Dedifferentiated amniotic fluid mesenchymal stem cell (primary cell): ENCODE results near the gene MAGI1.

ENCODE experiments used
- DNase-seq: peaks from one replicate; pipeline ENCODE4 v3.0.0-alpha.2; 2016; ENCODE audit errors: extremely low spot score

Gene MAGI1

GRCh38 chr3:65432388-65433003, 606.2 kb downstream of the MAGI1 start:
- no peak for DNase-seq

- DNase-seq: no peak
These were observed 612.8 kb downstream of the MAGI1 start for GRCh38 chr3:65425880-65426279.

DNA sequence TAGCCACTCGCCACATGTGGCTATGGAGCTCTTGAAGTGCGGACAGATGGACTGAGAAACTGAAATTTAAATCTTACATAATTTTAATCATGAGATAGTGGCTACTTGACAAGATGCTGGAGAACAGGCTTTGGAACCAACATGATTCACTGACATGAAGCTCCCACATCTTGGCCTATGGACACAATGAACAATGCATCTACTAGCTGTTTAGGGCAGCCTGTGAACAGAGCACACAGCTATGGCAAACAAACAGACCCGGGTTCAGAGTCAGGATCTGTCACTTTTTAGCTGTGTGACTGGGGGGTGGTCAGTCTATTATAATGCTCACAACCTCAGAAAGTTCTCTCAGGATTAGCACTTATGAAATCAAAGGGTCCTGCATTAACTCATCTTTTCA, 616.6 kb downstream of the MAGI1 start:
- no peak for DNase-seq

DNA sequence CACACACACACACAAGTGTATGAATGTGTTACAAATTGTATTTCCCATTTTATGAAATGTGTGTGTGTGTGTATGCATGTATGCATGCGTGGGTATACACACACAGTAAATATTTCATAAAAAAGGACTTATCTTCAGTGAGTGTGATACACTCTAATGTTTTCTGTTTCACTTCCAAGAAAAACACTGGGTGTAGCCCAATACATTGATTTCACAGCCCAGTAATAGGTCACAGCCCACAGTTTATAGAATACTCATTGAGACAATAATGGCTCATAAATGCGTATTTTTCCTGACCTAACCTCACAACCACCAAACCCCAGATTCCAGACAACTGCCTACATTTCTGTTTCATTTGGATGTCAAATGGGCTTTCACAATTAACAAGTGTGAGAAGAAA, 619.5 kb downstream of the MAGI1 start:
- no peak for DNase-seq

DNA sequence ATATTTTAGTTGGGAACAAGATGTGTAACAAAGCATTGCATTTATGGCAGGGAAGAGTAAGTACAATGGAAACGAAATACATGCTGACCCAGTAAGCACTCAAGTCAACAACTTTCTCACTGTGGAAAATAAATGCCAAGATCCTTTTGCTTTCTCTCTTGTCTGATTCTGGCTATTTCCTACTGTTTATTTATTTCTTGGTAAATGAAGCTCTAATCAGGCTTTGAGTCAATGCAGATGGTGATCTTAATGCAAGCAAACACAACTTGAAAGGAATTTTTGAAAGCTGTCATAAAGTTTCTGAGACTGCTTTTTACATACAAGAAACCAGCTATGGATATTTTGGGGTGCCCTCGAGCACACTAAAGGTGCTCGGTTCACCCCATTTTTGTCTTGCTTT, 624.8 kb downstream of the MAGI1 start:
- DNase-seq: no peak

GRCh38 chr3:65412588-65412987, 626.1 kb downstream of the MAGI1 start:
- no peak for DNase-seq

- DNase-seq: no peak
These were observed 627.4 kb downstream of the MAGI1 start for GRCh38 chr3:65411367-65411766.

DNA sequence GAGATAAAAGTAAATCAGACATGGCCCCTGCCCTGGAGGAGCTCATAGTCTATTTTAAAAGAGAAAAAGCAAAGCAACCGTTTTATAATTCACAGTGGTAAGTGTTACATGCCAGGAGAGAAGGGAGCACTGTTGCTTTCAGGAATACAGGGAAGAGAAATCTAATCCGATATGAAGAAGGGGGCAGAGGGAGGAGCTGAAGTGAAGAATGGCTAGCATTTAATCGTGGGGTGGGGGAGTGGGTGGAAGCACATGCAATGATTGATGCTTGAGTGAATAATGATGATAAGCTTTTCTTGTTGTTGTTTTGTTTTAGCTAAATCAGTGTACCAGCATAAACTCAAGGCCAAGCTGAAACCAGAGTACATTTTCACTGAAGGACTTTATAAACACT, 629.5 kb downstream of the MAGI1 start:
- DNase-seq: no peak

DNA sequence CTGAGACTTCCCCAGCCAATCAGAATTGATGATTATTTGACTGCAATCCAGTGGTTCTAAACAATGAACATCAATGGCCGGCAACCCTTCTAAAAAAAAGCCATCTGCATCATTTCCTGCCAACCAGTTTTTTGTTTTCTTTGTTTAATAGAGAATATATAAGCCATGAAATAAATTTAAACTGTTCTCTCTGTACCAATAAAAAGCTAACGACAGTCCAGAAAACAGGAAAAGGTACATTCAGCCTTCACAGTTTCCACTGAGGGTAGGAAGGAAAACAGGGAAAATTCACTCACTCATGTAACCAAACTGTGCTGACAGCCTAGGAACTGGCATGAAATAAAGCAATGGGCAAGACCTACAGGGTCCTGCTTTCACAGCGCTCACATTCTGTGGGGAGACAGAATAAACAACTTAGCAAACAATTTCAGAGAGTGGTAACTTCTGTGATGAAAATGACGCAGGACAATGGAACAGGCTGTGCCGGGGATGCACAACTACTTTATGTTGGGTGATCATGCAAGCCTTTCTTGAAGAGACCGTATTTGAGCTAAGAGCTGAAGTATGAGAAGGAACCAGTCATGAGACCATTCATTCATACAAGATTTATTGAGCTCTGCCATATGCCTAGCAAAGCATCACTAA, 630.1 kb downstream of the MAGI1 start:
- no peak for DNase-seq

DNA sequence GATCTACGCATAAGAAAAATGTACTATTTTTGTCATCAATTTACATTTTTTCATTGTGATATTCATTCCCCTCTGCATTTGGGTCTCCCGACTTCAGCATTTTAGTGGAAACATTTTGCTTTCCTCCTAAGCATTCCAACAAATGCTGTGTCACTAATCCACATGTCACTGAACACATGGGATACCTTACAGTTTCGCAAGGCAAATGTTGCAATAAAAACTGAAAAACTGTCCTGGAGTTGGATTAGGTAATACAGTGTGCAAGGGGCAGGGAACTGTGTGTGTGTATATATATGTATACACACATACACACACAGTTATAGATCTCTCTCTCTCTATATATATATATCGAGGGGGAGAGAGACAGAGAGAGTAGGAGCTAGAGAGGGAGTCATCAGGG, 632.2 kb downstream of the MAGI1 start:
- DNase-seq: no peak

- DNase-seq: peak; percentile 89
These were observed 636.1 kb downstream of the MAGI1 start for GRCh38 chr3:65402597-65402996.

- no peak for DNase-seq
These were observed 637.1 kb downstream of the MAGI1 start for GRCh38 chr3:65401359-65402305.

- DNase-seq: no peak
These were observed 637.8 kb downstream of the MAGI1 start for GRCh38 chr3:65400899-65401298.

DNA sequence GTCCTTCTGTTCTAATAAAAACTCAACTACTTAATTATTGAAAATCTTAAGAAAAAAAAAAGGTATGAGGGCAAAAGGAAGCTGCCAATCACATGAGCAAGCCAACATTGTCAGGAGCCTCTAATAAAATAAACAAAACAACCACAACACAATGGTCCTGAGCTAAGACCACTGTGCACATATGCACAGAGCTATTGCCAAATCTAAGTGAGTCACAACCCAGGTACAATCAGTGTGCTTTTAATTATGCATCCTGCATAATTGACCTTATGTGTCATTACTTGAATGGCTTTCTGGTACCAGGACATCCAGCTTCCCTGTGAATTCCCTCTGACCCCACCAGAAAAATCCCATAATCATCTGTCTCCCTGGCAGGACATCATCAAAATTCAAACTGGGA, 639.8 kb downstream of the MAGI1 start:
- DNase-seq: no peak

DNA sequence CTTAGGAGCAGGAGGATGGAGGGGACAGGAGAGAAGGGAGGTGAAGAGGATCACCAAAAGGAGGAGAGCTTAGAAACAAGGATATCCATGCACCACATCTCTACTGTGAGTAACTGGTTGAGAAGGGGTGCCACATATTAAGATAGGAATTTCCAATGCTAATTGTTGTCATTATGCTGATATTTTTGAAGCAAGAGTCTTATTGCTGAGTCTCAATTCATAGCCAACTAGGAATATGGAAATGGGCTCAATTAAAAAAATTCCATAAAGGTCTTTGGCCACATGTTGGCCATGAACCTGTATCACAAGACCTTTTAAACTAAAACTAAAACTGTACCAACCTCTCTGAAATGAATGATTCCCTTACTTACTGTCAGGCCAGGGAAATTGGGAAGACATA, 642.6 kb downstream of the MAGI1 start:
- no peak for DNase-seq

- DNase-seq: no peak
These were observed 647.6 kb downstream of the MAGI1 start for GRCh38 chr3:65391068-65391467.

GRCh38 chr3:65385805-65386204, 652.9 kb downstream of the MAGI1 start:
- DNase-seq: no peak

- DNase-seq: no peak
These were observed 657.2 kb downstream of the MAGI1 start for GRCh38 chr3:65381496-65382010.

GRCh38 chr3:65379223-65379622, 659.5 kb downstream of the MAGI1 start:
- no peak for DNase-seq

- DNase-seq: no peak
These were observed 661.1 kb downstream of the MAGI1 start for GRCh38 chr3:65377637-65378036.

DNA sequence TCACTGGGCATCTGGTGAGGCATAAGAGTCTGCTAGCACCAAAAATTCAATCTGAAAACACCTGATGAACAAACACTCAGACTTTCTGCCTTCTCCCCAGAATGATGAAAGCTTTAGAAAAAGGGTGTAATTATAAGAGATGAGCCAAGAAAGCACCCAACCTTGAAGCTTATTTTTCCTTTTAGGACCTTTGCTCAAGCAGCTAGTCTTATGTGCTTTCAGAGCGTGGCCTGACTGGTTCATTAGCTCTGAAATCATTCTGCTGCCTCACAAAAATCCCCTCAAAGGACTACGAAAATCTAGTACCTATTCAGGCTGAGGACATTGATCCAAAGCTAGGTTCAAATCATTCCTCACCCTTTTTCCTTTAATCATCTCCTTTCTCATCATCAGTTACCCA, 662.3 kb downstream of the MAGI1 start:
- DNase-seq: no peak

GRCh38 chr3:65371053-65371452, 667.7 kb downstream of the MAGI1 start:
- DNase-seq: no peak

- no peak for DNase-seq
These were observed 669.9 kb downstream of the MAGI1 start for GRCh38 chr3:65368866-65369265.
